Progenitor cell of endocrine pancreas (in vitro differentiated cells): ENCODE measurements around the gene KCNC2. TPM values are rescaled to one million over a fixed set of nuclear protein-coding genes. Genes with fewer than 3 reads are reported as not detected.

Experiments
- DNase-seq: peaks from one replicate; pipeline ENCODE4 v3.0.0; 2021; ENCODE audit warnings: low spot score; ENCODE audit not compliant: unreplicated experiment
- H3K27ac Mint-ChIP-seq: 2 replicates; pipeline ENCODE4 v1.8.0; 2021; ENCODE audit warnings: mild to moderate bottlenecking, moderate library complexity, mixed read lengths
- H3K27me3 Mint-ChIP-seq: 2 replicates; pipeline ENCODE4 v1.8.0; 2021; ENCODE audit warnings: mixed read lengths
- H3K36me3 Mint-ChIP-seq: 2 replicates; pipeline ENCODE4 v1.8.0; 2022; ENCODE audit warnings: mixed read lengths; ENCODE audit not compliant: insufficient read depth
- H3K4me1 Mint-ChIP-seq: 2 replicates; pipeline ENCODE4 v1.8.0; 2021; ENCODE audit warnings: low read depth, mixed read lengths
- H3K4me3 Mint-ChIP-seq: 2 replicates; pipeline ENCODE4 v1.8.0; 2021; ENCODE audit warnings: low read depth, mild to moderate bottlenecking, moderate library complexity, mixed read lengths
- H3K9me3 Mint-ChIP-seq: 2 replicates; pipeline ENCODE4 v1.8.0; 2021; ENCODE audit warnings: low read depth, mixed read lengths
- CTCF ChIP-seq: fragments of 200-600 bp; sonication (generic); IDR thresholded peaks from one replicate; pipeline ENCODE4 v1.5.0; 2021; ENCODE audit warnings: antibody characterized with exemption, mild to moderate bottlenecking; ENCODE audit not compliant: unreplicated experiment
- total RNA-seq: library from RNA; stranded (reverse); gene quantifications from 2 replicates; pipeline ENCODE4 v1.2.1, GENCODE V29; 2021

The KCNC2 gene
- total RNA-seq, 1 donor from 2014 or later: not detected

GRCh38 chr12:75020068-75020557, 189.5 kb downstream of the KCNC2 start:
- Mint-ChIP-seq H3K4me3 (no peak overlapping the region), H3K27ac (no peak overlapping the region), H3K27me3 (no peaks in the 10 kb centered on the region), H3K36me3 (peaks cover 4% of the 10 kb centered on the region), H3K4me1 (no peaks in the 10 kb centered on the region), H3K9me3 (peaks cover 38% of the 10 kb centered on the region)
- DNase-seq: no peak
- no peak for TF ChIP-seq CTCF

- TF ChIP-seq CTCF: no peak
- H3K27ac Mint-ChIP-seq: no peak overlapping the region
- peaks cover 6% of the 10 kb centered on the region for H3K9me3 Mint-ChIP-seq
Measured at GRCh38 chr12:75011120-75011519, 198.5 kb downstream of the KCNC2 start.

GRCh38 chr12:75007133-75007532, 202.5 kb downstream of the KCNC2 start:
- no peak for TF ChIP-seq CTCF
- Mint-ChIP-seq H3K9me3 (no peaks in the 10 kb centered on the region), H3K4me3 (no peak overlapping the region), H3K36me3 (no peaks in the 10 kb centered on the region), H3K4me1 (no peaks in the 10 kb centered on the region), H3K27me3 (no peaks in the 10 kb centered on the region), H3K27ac (no peak overlapping the region)
- DNase-seq: no peak

More at GRCh38 chr12:75011120-75011519, 198.5 kb downstream of the KCNC2 start:
- no peaks in the 10 kb centered on the region for H3K27me3 Mint-ChIP-seq
- no peak overlapping the region for H3K4me3 Mint-ChIP-seq
- H3K36me3 Mint-ChIP-seq: no peaks in the 10 kb centered on the region
- no peak for DNase-seq
- no peaks in the 10 kb centered on the region for H3K4me1 Mint-ChIP-seq

- no peak for DNase-seq
- H3K27ac Mint-ChIP-seq: no peak overlapping the region
- TF ChIP-seq CTCF: no peak
- H3K27me3 Mint-ChIP-seq: no peaks in the 10 kb centered on the region
- no peaks in the 10 kb centered on the region for H3K9me3 Mint-ChIP-seq
- H3K4me1 Mint-ChIP-seq: no peaks in the 10 kb centered on the region
- no peak overlapping the region for H3K4me3 Mint-ChIP-seq
- H3K36me3 Mint-ChIP-seq: no peaks in the 10 kb centered on the region
Measured at GRCh38 chr12:75000120-75000519, 209.5 kb downstream of the KCNC2 start.

GRCh38 chr12:74999474-74999873, 210.2 kb downstream of the KCNC2 start:
- Mint-ChIP-seq H3K27ac (no peak overlapping the region), H3K4me3 (no peak overlapping the region), H3K27me3 (no peaks in the 10 kb centered on the region), H3K9me3 (no peaks in the 10 kb centered on the region), H3K4me1 (no peaks in the 10 kb centered on the region), H3K36me3 (no peaks in the 10 kb centered on the region)
- TF ChIP-seq CTCF: no peak
- DNase-seq: no peak

Other genes with a start within 250 kb of the KCNC2 start
- 9.6 and 12.7 TPM in 2 replicates for gene CAPS2, start 120.5 kb upstream of the KCNC2 start, total RNA-seq
- not detected in 2 replicates for gene GLIPR1L1, start 124.8 kb upstream of the KCNC2 start, total RNA-seq
- gene GLIPR1L2, start 181.2 kb upstream of the KCNC2 start, total RNA-seq: 0.29 and 0.64 TPM in 2 replicates